ENCODE results near the gene NFE2.

NFE2 gene

DNA sequence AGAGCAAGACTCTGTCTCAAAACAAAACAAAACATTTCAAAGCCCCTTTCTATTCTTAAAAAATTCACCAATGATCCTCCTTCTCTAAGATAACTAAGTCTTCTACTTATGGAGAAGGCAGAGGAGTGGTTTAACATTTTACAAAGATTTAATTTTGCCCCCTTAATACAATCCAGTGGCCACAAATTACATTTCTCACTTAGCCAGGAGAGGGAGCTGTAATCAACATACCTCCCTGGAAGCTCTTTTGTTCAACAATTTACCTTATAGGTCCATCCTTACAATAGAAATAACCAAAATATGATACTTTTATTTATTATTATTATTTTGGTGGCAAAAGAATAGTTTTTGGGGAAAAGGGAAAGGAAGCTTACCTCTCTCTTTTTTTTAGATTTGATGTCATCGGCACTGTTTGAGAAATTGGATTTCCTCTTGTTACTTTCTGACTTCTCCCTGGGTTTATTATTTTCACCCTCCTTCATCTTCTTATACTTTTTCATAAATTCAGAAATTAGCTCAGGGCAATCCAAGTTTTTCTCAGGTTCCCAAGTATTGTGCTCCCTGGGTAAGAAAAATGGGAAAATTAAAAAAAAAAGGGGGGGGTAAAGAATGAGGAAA, 49.0 kb downstream of the NFE2 start:
- Mint-ChIP-seq H3K27ac (no peak overlapping the region), H3K27me3 (no peaks in the 10 kb centered on the region), H3K9me3 (no peaks in the 10 kb centered on the region), H3K4me3 (no peak overlapping the region), H3K4me1 (no peaks in the 10 kb centered on the region), H3K36me3 (peaks cover 61% of the 10 kb centered on the region)
- no peak for ATAC-seq

GRCh38 chr12:54249489-54249888, 51.3 kb downstream of the NFE2 start:
- Mint-ChIP-seq H3K36me3 (peaks cover 49% of the 10 kb centered on the region), H3K9me3 (no peaks in the 10 kb centered on the region), H3K27me3 (no peaks in the 10 kb centered on the region), H3K4me3 (no peak overlapping the region), H3K27ac (no peak overlapping the region), H3K4me1 (no peaks in the 10 kb centered on the region)
- no peak for ATAC-seq

- Mint-ChIP-seq H3K27ac (no peak overlapping the region), H3K36me3 (peaks cover 42% of the 10 kb centered on the region), H3K4me1 (peaks cover 8% of the 10 kb centered on the region), H3K4me3 (no peak overlapping the region), H3K9me3 (no peaks in the 10 kb centered on the region), H3K27me3 (no peaks in the 10 kb centered on the region)
- no peak for ATAC-seq
These were observed 54.7 kb downstream of the NFE2 start for GRCh38 chr12:54246011-54246641.

Data from stimulated activated memory B cell treated with anti-CD40 and anti-IgM and Interleukin-4, amounts not matched to agents 10 μg/mL and 1 μg/mL and 100 μg/mL, for 72 hours (primary cell).